HG03354 (cell line): ENCODE data around the gene HOXD4.

Experiments
- ATAC-seq: cut with Tn5 transposase; IDR thresholded peaks from one replicate; pipeline ENCODE4 v1.9.1; 2021; ENCODE audit warnings: mild to moderate bottlenecking; ENCODE audit not compliant: unreplicated experiment, poor library complexity, severe bottlenecking

The HOXD4 gene

DNA sequence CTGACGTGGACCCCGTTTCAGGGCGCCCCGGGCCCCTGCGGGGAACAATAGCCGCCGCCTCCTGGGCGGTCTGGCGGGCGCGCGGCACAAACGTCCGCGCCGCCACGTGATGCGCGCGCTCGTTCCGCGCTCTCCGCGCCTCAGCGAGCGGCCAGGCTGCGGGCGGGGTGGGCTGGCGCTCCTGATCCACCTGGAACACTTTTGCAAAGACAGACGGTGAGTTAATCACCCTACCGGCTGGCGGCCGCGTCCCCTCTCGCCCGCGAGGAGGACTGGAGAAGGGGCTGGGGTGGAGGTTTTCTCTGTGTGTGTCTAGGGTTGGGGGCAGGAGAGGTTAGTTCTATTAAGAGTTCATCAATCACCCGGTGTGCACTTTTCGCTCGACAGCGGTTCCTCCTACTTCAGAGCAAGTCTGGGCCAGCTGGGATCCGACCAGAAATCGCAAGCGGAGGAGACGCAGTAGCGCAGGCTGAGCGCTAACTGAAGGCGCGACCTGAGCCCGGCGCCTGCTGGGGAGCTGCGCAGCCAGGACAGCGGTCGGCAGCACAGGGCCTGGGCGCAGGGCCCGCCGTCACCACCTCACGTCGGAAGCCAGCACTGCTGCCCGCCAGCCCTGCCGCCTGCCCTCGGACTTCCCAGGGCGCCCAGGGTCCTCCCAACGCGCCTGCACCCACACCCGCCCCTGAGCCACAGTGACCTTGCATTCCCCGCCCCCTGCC lies 26.8 kb downstream of the HOXD4 start:
- ATAC-seq = no peak

DNA sequence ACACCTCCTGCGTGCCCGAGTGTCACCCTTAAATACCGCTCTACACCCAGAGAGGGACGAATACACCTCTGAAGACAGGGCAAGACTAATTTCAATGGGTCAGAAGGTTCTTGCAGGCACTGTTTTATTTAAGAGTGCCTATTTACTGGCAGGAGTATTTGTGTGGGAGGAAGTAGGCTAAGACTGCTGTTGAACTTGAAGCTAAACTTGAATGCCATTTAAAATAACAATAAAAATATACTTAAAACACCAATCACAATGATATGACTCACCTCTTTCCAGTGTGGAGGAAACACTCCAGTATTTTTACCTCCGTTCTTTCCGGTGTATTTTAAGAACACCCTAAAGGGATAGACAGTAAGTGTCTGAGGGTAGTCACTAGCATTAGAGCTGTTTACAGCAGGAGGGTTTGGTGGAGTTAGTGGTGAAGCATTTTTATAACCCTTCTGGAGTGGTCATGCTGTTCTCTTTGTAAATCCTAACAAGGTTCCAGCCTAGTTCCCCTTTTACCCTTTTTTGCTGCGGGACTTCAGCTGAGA lies 27.5 kb downstream of the HOXD4 start:
- ATAC-seq = no peak

DNA sequence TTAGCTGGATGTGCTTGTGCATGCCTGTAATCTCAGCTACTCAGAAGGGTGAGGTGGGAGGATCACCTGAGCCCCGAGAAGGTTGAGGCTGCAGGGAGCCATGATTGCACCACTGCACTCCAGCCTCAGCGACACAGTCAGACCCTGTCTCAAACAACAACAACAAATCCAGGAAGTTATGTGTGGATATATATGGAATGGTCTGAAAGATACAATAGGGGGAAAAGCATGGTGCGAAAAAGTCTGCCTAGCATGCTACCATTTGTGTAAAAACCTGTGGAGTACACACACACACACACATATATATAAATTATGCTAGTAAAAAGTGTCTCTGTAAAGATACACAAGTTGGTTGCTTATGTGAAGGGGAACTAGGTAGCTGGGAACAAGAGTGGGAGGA lies 30.2 kb downstream of the HOXD4 start:
- ATAC-seq = no peak

DNA sequence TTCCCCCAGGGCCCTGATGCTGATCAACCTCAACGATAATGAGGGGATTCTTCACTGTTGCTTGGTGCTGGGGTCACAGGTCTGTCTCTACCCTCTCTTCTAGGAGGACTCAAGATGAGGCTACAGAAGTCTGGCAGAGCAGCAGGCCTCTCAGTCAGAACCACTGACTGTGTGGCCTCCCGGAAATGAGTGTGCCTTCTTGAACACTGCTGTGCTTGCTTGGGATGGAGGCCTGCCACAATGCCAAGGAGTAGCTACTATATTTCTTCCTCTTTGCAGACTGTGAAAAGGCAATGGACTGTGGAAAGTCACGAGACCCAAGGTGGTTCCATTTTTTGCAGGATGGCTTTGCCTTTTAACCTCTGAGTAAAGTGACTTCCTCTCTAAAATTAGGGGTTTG lies 31.3 kb downstream of the HOXD4 start:
- ATAC-seq = no peak

DNA sequence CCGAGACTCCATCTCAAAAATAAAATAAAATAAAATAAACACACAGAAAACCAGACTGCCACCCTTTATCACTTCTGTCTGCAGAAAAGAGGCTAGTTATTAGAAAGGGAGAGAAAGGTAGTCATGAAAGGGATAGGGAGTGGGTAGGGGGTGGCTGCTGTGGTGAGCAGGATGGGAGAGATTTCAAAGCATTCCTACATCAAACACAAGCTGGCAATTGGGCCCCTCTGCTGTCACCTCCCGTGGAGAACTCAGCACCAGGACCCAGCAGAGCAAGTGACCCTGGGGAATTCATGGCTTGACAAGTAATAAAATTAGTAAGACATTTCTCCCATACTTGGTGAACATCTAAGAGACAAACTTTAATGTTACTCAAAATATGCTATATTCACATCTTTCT lies 33.4 kb downstream of the HOXD4 start:
- no peak for ATAC-seq

DNA sequence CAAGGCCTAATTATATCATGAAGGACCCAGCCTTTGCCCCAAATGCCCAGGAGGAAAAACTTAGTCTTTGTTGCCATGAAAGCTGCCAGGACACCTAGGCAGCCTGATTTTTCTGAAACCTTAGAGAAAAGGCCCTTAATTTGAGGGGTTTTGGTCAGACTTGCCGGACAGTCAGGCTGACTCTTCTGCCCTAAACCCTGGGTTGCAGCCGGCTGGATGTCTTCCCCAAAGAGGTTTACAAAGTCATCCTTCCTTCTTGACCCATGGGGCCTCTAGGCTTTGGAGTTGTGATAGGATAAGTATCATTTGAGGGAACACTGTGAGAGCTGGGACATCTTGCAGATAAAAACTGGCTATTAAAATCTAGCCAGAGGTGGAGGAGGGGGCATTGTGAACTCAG lies 34.7 kb downstream of the HOXD4 start:
- no peak for ATAC-seq

DNA sequence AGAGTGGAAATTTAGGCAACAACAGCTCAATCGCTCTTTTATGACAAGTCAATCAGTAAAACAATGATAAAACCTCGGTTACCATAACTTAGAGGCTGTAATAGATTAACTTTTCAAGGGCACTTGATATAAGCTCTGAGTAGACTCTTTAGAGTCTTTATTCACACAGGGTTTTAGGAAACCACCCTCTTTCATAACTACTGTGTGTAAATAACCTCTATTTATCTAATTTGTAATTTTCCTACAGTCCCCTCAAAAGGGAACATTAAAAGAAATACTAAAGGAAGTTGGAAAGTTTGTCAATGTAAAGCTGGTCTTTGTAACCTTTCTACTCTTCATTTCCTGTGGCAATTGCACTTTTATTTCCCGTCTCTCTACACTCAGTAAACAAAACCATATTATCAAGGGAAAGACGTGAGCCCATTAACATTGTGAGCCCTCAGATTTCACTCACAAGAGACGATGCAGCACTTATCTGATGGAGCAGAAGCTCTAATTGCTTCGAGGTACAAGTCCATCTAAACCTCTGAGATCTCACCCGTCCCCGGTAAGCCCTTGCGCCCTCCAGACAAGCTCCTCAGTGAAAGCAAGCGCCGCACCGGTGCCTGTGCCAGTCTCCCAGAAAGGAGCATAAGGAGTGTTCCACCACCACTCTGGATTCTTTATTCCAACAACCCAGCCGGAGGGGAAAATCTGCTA lies 36.0 kb downstream of the HOXD4 start:
- no peak for ATAC-seq

DNA sequence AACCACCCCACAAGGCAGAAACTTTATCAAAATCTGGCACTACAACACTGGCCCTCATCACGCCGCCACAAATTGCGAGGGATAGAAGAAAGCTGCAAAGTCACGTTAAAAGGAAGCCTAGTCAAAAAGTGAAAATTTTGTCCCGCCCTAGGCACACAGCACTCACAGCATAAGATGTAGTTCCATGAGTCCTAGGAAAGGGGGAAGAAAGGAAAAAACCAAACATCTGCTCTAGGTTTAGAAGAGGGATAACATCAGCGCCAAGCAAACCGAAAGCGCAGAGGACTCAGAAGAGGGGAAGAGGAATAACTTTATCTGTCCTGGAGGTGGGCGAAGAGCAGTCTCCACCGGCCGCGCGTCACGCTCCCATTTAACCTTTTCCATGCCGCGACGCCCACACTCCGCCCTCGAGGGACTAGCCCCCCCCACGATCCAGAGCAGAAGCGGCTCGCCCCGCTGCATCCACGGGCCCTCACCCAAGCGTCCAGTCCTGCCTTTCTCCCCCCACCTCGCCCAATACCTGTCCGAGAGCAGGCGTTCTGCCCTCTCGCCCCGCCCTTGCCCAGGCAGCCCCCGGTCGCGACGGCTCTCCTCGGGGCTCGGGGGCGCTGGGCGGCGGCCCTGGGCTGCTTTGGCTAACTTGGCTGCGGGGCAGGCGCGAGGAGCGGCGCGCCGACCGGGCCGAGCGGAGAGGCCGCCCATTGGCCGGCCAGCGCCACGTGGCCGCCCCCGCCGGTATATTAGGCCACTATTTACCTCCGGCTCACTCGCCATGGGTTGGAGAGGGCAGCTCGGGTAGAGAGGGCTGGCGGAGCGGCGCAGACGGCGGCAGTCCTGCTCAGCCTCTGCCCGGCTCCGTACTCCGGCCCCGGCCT lies 36.8 kb downstream of the HOXD4 start, which contains the start of gene HOXD1:
TSS of gene HOXD1 (plus strand) at position 770 of the 875 bp plus-strand sequence. CDS start 134 bp downstream, outside the sequence.
- ATAC-seq = no peak

DNA sequence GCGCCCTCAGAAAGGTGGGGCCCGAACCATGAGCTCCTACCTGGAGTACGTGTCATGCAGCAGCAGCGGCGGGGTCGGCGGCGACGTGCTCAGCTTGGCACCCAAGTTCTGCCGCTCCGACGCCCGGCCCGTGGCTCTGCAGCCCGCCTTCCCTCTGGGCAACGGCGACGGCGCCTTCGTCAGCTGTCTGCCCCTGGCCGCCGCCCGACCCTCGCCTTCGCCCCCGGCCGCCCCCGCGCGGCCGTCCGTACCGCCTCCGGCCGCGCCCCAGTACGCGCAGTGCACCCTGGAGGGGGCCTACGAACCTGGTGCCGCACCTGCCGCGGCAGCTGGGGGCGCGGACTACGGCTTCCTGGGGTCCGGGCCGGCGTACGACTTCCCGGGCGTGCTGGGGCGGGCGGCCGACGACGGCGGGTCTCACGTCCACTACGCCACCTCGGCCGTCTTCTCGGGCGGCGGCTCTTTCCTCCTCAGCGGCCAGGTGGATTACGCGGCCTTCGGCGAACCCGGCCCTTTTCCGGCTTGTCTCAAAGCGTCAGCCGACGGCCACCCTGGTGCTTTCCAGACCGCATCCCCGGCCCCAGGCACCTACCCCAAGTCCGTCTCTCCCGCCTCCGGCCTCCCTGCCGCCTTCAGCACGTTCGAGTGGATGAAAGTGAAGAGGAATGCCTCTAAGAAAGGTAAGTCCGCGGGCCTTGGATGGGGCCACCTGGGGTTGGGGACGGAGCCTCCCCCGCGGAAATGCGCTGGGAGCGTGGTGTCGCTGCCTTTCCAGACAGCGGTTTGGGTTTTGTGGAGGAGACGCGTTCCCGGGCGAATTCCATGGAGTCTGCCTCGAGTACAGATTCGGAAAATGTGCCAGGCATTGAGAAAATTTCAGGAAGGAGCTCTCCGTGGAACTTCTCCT lies 37.7 kb downstream of the HOXD4 start:
- no peak for ATAC-seq

DNA sequence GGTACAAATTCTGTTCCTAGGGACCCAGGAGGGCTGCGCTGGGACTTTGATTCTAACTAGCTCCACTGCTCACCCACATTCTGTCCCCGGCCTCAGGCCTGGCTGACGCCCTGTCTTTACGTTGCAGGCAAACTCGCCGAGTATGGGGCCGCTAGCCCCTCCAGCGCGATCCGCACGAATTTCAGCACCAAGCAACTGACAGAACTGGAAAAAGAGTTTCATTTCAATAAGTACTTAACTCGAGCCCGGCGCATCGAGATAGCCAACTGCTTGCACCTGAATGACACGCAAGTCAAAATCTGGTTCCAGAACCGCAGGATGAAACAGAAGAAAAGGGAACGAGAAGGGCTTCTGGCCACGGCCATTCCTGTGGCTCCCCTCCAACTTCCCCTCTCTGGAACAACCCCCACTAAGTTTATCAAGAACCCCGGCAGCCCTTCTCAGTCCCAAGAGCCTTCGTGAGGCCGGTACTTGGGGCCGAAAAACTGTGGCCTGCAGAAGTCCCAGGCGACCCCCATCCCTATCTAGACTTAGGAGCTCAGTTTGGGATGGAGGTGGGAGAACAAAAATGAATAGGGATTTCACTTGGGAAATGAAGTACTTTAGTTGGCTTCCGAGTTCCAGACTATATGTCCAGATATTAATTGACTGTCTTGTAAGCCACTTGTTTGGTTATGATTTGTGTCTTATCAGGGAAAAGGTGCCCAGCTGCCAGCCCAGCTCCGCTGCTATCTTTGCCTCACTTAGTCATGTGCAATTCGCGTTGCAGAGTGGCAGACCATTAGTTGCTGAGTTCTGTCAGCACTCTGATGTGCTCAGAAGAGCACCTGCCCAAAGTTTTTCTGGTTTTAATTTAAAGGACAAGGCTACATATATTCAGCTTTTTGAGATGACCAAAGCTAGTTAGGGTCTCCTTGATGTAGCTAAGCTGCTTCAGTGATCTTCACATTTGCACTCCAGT lies 38.6 kb downstream of the HOXD4 start:
- ATAC-seq = no peak

DNA sequence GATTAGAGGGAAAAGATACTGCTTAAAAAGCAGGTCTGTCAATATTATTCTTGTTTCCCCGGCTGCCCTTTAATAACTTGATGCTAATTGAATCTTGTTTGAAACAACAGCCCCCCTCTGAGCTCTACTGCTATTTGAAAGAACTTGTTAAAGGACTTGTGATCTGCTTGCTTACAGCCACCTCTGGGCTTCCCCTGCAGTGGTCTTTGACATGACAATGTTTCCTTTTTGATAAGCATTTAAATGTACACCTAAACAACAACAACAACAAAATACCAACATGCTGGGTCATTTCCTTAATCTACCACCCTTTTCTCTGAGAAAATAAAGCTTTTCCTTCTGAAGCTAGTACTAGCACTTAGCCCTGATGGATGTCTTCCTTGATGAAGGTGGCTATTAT lies 41.0 kb downstream of the HOXD4 start:
- ATAC-seq = no peak

DNA sequence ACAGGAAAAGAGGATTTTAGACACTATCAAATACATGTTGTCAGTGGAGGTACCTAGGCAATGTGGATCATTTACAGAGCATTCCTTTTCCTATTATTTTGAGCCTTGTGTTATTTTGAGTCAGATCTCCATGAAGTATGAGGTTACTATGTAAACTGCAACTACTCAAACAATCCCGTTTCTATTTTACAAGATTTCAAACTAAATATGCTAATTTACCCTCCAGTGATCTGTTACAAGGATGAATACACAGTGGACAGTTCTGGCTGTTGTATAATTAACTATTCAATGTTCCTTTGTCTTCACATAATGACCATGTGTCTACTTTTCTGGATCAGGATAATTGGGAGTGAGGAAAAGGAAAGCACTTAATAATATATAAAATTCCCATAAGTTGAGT lies 41.7 kb downstream of the HOXD4 start:
- ATAC-seq = no peak

DNA sequence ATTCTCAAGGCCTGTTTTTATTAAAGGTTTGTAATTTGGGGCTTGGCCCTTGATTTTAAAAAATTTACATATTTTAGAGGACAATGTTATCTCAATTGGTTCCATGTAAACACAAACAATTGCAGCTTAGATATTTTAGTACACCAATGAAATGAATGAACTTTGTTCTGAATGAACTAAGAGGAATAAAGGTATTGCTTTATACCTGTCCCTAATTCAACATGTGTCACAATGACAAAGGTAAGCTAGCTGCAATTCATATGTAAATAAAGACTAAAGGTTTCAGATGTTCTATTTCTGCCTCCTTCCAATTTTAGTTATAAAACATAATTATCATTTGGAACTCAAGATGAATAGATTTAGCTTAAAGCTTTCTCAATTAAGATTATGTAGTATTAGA lies 48.6 kb downstream of the HOXD4 start:
- no peak for ATAC-seq

DNA sequence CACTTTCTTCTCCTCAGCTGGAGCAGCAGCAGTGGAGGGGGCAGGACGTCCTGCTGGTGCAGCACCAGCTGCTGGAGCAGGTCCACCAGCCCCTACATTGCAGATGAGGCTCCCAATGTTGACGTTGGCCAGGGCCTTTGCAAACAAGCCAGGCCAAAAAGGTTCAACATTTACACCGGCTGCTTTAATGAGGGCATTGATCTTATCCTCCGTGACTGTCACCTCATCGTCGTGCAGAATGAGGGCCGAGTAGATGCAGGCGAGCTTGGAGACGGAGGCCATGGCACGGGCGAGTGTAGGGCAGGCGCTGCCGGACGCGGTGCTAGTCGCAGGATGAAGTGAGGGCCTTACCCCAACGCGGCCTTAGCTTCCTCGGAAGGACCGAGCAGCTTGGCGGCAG lies 49.6 kb downstream of the HOXD4 start:
- ATAC-seq = no peak

DNA sequence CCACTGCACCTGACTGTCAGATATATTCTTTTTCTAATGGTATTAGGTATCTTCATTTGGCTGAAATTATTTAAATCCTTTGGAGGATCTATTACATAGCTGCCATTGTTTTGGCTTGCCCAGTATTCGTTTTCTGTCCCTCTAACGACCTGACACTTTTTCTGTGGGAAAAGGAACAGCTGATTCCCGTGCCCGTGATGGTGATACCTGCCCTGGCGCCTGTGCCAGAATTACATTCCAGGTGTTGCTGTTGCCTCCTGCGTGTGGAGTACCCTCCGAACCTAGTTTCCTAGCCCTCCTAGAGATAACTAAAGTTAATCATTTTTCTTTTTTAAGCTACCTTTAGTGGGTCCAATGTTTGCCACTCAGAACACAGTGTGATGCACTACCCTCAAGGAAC lies 51.1 kb downstream of the HOXD4 start:
- ATAC-seq = no peak
